Measurements from ENCODE around the gene FAM210A.

Gene FAM210A

DNA sequence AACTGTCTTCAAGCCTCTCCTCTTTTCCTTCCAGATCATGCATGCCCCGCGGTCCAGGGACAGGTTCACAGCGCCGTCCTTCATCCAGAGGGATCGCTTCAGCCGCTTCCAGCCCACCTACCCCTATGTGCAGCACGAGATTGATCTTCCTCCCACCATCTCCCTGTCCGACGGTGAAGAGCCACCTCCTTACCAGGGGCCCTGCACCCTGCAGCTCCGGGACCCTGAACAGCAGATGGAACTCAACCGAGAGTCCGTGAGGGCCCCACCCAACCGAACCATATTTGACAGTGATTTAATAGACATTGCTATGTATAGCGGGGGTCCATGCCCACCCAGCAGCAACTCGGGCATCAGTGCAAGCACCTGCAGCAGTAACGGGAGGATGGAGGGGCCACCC, 81.3 kb downstream of the FAM210A start:
- no peak for DNase-seq (ENCODE audit: low read depth)

DNA sequence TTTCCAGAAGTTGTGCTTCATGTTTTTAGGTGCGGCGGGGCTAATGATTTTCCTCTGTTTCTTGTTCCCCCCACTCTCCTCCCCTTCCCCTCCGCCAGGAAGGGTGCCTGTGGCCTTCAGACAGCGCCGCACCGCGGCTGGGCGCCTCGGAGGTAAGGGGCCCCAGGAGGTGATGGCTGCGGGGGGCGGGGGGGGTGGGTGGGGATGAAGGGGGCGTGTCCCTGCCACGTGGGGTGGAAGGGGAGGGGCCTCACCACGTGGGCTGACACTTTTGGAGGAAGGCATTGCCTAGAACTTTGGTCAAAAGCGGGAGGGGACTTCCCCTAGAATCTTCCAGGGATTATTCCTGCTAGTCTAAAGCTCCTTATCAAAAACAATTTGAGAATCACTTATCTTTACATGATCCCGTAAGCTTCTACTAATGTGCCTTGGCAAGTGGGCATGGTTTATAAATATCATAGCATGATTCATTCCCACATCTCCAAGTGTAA, 83.1 kb downstream of the FAM210A start:
- no peak for DNase-seq (ENCODE audit: low read depth)

DNA sequence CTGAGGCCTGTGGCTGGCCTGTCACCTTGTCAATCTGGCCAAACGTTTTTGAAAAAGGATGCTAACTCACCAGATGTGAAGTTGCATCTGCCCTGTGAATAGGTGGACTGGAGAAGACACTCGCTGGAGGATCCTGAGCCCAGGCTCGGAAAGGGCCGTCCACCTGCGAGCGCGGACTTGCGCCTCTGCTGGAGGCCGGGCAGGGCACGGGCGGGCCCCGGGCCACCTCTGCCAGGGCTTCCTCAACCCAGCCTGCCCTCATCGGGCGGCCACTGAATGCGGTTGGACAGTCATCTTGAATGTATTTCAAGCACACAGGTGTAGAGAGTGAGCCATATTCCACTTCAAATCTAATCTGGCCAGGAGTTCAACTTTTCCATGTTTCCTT, 83.9 kb downstream of the FAM210A start:
- no peak for DNase-seq (ENCODE audit: low read depth)

DNA sequence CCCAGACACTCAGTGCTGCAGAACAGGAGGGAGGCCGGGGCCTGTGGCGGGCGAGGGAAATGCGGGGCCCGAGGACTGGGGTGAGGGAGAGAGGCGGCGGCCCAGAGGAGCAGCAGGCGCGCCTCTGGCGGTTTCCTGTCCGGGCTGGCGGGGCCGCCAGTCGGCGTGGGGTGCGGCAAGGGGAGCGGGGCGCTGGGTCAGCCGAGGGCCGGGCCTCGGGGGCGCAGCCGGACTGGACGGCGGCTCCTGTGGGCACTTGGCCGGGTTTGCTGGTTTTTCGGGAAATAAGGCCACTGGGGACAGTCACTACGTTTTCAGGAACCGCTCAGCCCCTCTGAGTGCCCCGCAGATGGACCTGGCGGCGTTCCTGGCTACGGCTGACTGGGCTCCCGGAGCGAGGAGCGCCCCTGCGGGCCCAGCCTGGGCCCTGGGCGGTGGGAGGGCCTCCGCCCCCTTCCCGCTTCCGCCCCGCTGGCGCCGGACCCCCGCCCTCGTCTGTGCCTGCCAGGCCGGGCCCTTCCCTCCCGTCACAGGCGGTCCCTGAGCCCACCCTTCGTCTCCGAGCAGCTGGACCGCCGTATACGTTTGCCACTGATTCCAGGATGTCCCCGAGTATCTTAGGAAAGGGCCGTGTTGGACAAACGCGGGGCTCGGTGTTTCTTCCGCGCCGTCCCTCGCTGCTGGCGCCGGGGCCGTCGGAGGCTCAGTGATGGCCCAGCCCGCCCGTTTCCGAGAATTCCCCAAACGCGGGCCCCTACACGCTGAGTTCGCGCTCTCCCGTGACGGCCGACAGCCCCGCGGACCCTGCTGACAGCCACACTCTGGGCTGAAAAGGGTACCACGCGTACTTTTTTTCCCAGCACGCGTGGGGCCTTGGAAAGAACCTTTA, 84.6 kb downstream of the FAM210A start:
- no peak for DNase-seq (ENCODE audit: low read depth)

DNA sequence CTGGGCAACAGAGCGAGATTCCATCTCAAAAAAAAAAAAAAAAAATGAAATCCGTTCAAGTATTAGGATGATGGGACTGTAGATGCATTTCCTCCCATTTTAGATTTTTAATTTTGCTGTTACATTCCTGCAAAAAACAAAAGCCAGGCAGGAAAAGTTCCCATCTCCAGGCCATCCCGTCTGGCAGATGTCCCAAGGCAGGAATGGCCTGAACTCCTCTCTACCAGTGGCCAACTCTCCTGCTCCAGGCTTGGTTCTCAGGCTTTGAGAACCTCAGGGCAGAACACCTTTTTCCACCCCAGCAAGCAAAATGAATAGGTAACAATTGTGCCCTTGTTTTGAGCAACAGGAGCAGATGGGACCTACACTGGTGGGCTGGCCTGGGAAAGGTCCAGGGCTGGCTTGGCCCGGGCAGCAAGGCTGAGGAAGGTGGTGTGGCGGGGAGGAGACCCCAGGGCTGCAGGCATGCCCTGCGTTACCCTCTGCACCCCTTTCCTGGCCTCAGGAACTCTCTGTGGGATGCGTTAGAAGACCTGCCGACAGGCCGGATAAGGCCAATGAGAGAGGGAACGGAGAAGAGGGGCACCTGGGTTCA, 86.0 kb downstream of the FAM210A start:
- DNase-seq (ENCODE audit: low read depth): no peak

DNA sequence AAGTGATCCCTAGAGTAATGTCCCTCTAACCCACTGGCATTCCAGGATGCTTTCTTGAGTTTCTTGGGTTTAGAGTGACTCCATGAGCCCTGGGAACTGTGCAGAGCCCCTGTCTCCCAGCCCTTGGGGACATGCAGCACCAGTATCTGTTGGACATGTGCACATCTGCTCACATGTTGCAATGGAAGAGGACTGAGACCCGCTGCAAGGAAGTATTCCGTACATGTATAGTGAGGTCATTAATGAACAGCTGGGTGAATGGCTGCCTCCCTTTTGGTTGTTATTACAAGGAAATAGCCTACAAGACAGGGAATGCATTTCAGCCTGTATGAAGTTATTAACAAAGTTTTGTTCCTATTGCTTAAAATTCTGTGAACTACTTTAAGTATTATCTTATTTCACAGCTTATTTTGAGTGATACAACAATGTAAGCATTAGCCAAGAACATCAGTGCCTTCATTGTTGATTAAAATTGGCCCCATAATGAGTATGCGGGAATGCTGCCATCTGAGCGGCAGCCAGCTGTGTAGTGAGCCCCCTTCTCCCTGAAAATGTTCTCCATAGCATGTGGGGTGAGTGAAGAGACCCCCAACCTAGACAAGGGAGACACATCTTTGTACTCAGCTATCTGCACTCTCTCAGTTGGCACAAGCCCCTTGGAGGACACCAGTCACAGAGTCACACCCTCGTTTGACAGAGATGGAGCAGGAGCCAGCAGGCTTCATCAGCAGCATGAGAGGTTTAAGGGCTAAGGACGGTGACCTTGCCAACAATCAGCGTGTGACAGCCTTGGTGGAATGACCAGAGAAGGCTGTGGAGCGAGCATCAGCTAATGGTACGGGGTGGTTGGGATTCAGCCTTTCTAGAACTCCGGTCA, 87.4 kb downstream of the FAM210A start:
- no peak for DNase-seq (ENCODE audit: low read depth)

DNA sequence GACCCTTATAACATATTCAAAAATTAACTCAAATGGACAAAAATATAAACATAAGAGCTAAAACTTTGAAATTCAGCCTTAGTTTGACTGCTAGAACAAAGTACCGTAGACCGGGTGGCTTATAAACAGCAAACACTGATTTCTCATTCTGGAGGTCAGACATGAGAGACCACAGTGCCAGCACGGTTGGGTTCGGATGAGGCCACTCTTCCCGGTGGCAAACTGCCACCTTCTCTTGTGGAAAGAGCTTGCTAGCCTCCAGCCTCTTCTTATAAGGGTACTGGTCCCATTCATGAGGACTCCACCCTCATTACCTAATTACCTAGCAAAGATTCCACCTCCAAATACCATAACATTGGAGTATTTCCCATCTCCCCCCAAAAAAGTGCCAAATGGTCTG, 91.3 kb downstream of the FAM210A start:
- DNase-seq (ENCODE audit: low read depth): no peak

DNA sequence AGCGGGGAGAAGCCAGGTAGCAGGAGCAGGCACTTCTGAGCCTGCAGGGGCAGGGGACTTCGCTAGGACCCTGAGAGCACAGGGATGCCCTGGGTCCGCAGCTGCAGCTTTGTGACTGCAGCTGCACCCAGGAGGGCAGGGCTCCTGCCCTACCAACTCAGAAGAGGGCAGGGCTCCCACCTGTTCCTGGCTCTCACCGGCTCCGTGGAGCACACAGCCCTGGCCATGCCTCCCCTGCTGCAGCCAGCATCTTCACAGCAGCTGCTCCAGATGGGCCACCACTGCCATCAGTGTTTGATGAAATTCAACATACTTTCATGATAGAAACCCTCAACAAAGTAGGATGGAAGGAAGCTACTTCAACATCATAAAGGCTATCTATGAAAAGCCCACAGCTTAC, 92.7 kb downstream of the FAM210A start:
- DNase-seq (ENCODE audit: low read depth): no peak

DNA sequence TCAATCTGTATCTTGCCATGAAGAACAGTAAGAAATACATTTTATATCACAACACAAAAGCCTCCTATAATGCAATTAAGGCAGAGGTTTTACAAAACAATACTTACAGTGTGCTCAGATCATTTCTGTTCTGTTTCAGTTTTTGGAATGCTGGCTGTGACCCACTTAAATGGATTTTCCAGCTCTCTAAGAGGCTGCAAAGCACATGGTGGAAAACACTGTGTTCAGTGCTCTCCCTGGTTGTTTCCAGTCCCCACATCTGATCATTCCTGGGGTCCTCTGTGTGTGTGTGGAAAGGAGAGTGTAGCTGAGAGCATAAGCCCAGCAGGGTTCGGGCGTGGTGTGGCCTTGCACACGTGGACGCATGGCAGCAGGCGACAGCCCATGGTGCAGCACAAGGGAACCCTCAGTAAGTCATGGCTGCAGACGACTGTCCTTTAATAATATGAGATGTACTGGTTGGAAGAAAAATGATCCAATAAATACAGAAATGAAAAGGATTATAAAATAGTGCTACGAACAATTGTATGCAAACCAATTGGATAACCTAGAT, 95.6 kb downstream of the FAM210A start:
- no peak for DNase-seq (ENCODE audit: low read depth)

DNA sequence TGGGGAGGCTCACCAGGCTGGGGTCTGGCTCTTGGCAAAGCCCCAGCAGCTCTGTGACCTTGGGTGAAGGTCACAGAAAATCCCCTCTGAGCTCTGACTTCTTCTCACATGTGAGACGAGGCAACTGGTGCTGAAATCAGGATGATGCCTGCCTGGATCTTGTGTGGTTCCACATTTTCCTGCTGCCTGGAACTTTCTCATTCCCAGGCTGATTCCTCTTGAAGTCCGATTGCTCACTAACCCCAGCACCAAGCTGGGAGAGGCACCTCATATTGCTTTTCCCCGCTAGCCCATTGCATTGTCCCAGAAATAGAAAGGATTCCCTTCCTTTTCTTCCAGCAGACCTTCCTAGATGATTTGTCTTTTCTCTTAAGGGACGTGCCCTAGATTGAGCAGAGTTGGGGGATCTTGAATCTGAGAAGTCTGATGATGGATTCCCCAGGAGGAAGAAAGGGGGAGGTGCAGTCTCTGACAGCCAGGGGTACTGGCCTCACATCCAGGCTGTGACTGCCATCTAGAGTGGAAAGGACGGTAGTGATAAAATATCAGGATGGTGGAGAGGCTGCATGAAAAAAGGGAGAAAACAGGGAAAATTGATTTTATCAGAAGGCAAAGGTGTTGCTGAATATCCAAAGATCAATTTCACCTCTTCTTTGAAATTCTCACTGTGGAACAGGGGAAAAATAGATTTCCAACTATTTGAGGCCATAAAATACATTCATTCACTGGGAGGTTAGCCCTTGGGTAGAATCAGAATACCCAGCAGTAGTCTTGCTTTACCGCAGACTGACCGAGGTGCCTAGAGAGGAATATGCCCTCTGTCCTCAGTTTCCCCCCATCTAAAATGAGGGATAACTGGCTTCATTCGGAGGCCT, 96.3 kb downstream of the FAM210A start:
- DNase-seq (ENCODE audit: low read depth): no peak

DNA sequence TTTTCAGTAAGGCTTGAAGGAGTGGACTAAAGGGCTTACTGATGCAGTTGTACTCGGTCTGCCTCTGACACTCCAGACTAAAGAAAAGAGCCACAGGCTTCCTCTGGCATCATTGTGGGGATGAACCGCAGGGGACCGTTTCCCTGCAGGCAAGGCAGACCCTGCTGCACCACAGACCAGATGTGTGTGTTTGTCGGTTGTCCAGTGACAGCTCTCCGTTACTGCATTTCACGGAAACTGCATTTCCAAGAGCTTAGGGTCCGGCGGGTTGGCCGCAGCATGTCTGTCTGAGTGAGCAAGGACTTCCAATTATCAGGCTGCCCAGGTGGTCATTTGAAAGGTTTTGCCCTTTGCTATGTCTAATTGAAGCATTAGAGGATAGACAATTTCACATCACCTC, 98.1 kb downstream of the FAM210A start:
- DNase-seq (ENCODE audit: low read depth): no peak

DNA sequence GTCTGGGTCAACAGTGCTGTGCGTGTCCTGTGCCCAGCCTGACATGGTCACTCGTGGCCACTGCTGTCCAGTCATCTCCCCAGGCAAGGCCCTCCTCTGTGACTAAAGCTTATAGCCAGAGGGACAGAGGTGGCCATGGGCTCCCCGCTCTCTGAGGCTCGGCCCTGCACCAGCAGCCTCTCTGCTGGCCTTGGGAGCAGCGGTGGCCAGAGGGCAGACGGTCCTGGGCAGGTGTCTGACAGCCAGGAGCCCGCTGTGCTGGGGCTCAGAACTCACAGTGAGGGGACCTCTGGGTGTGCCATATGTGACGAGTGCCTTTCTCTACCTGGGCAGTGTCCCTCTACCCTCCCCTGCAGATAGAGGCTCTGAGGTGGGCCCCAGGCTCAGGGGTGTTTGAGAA, 98.7 kb downstream of the FAM210A start:
- no peak for DNase-seq (ENCODE audit: low read depth)

DNA sequence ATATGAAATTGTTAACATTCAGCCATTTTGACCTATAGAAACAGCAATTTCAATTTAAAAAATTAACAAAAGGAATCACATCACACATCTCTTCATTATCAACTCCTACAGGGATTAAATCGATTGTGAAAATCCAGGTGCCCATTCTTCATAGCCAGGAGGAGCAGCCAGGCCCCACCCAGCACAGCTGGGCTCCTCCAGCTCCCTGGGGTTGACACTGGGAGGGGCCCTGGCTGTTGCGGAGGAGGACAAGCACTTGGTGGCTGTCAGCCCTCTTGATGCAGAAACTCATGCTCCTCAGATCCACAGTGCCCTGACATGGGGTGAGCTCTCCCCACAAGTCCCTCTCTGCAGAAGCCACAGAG, 99.8 kb downstream of the FAM210A start:
- no peak for DNase-seq (ENCODE audit: low read depth)

DNA sequence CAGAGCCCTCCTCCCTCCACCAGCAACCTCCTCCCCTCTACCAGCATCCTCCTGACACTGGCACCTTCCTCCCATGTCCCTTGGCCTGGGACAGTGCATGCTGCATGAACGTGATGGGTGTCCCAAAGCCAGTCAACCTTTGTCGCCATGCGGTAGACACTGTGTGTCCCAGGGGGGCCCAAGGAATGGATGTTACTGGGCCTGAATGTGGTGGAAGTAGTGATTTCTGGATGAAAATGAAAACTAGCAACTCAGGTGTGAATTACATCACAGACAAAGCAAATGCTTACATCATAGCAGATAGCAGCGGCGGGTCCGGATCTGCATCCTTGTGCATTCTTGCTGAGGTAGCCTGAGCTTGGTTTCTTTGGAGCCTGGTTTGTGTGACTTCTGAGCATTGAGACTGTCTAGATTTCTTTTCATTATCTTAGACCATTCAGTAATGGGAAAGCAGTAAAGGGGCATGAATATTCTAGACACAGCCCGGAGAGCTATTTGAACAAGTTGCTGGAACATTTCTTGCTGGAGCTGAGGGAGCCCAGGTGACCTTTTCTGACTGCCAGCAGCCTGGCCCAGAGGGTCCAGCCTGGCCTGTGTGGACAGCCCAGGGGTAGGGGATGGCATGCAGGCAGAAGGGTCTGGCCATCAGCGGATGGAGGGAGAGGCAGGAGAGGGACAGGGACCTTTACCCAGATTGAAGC, 100.4 kb downstream of the FAM210A start:
- DNase-seq (ENCODE audit: low read depth): no peak

DNA sequence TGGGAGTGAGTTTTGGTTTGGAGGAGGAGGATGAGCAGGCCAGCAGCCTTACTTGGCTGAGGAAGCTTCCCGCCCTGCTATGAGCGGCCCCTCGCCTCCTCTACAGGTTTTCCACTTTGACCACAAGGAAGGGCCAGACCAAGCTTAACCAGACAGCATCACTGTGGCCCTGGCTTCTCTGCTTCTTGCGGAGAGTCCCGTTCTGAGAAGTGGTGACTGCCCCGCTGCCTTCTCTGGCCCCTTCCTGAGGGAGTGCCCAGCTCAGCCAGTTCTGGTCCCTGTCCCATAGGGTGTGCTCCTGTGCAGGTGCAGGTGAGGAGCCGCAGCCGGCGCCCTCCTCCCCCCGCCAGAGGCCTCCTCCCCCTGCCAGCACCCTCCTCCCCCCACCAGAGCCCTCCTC, 101.0 kb downstream of the FAM210A start:
- no peak for DNase-seq (ENCODE audit: low read depth)

DNA sequence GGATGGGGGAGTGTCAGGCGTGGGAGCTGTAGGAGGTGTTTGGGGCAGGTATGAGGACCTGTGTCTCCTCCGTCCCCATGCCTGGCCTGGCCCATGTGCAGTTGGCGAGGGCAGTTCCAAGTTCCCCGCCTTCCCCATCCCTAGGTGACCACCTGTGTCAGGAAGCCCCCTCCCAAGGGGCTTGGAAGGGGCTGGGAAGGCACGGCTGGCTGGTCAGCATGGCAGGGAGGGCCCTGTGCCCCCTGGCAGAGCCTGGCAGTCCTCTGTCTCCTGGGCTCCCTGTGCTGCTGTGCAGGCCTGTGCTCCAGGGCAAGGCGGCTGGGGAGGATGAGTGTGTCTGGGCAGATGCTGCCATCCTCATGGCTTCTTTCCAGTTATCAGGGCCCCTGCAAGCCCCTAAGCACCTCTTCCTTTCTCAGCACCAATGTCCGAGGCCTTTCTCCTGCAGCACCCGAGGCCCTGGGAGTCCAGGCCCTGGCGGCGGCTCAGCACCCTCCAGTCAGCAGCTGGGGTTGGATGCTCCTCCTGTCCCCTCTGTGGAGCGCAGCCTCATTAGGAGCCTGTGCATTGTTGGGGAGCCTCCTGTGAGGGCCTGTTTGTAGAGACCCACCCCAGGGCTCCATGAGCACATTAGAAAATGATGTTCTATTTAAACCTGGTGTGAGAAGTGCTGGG, 101.7 kb downstream of the FAM210A start:
- DNase-seq (ENCODE audit: low read depth): no peak

DNA sequence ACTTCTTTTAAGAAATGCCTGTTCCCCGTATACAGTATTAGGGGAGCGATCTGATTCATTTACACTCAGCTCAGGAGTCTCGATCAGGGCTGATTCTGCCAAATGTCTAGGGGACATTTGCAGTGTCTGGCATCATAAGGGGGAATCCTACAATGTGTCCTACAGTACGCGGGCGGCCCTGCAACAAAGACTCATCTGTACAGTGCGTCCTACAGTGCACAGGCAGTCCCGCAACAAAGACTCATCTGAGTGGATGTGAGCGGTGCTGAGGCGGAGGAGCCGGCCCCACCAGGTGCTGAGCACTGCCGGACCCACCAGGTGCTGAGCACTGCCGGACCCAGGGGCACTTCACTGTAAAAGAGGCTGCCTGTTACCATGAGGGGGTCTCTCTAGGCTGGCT, 102.5 kb downstream of the FAM210A start:
- DNase-seq (ENCODE audit: low read depth): no peak

DNA sequence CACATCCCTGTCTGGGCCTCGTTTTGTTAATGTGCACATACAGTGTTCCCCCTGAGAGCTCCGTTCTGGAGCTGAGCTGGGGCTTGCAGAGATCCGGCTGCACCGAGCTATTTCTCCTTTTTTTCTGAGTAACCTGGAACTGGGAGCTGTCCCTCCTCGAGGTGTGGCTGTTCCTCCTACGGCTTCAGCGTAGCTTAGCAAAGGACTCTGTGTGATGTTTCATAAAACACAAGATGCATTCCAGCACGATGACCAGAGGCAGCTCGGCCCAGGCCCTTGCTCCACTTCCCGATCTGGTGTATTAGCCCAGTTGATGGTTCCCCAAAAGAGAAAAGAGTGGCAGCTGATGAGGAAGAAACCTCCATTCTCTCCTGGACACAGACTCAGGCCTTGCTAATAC, 103.0 kb downstream of the FAM210A start:
- no peak for DNase-seq (ENCODE audit: low read depth)

DNA sequence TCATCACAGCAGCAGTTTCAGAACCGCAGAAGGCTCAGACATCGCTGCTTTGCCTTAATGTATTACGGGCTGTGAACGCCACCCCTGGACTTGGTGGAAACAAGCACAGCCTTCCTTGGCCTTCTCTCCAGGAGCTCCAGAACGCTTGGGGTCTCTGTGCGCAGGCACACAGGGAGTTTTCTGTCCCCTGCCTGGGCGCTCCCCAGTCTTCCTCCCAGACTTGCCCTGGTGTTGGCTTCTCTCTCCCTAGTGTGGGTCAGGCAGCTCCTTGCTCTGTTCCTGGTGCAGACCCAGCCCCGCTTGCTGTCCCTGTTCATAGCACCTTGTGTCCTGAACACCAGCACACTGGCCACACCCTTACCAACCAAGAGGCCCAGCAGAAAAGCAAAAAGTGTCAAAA, 103.6 kb downstream of the FAM210A start:
- DNase-seq (ENCODE audit: low read depth): no peak

Data from CMK (cell line).